ENCODE data around the gene PRSS21.

DNA sequence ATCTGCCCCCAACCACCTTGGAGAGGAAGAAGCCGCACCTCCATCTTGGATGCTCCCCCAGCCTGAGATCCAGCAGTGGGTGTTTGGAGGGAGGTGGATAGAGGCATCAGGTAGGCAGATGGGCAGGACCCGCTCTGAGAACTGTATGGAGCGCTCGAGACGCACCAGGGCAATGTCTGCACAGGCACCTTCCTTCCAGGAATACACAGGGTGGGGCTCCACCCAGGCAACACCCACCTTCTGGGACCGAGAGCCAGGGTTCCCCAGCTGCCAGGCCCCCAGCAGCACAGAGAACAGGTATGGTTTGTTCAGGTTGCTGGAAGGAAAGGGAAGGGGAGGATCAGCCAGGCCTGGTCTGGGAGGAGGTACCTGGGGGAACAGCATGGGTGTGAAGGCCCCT, 38.5 kb downstream of the PRSS21 start:
- no peak for TF ChIP-seq CTCF (IDR thresholded peaks at IDR 0.05)
- no peak for TF ChIP-seq POLR2A (IDR thresholded peaks at IDR 0.05)
- TF ChIP-seq POLR2AphosphoS5 (IDR thresholded peaks at IDR 0.05), result no peak
